IPS DF 4.7 (cell line): ENCODE results near the gene CELF2.

Experiments
- DNase-seq: peaks from one replicate; pipeline ENCODE4 v3.0.0-alpha.2; 2013; ENCODE audit warnings: low spot score; ENCODE audit errors: extremely low read depth

CELF2 gene

DNA sequence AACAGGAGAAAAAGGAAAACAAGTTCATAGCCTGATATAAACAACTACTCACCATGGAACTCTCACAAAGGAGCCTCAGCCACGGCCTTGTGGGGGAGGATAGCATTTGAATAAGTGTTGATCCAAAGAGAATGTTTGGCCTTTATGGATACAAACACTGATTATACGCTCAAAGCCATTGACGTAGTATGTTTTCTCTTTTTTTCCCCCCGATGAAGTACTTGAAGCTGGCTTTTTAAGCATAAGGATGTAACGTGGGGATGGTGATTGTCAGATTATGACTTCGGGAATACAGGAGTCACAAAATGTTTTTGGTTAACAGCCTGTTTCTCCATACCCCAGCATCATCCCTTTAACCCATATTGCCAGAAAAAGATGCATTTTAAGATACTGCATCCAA lies 39.8 kb downstream of the CELF2 start:
- no peak for DNase-seq

DNA sequence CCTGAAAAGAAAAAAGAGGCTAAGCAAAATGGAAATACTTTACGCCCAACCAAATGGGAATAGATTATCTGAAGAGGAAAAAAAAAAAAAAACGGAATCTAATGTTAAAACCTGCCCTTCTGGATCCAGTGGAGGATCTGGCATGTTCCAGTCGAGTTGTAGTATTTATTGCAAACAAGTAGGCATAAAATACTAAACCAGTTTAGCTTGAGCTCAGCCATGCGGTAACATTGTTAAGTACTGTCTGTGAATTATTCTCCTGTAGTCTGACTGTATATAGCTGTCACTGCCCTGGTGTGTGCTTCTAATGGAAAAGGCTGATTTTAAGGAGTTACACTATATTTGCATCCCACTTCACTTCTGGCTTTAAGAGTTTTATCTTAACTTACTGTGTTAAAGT lies 40.3 kb downstream of the CELF2 start:
- DNase-seq: no peak

DNA sequence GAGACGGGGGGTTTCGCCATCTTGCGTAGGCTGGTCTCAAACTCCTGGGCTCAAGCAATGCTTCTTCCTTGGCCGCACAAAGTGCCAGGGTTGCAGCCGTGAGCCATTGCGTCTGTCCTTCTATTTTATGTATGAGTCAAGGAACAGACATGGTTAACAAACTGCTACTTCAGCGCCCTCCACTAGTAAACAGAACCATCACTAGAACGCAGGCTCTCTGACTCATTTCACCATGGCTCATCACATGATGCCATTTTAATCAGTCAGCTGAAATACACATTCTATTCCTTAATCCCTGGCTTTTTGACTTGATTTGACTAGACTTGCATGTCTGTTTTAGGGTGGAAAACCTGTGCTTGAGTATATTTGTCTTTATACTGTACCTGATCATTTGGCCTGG lies 41.3 kb downstream of the CELF2 start:
- DNase-seq: no peak

DNA sequence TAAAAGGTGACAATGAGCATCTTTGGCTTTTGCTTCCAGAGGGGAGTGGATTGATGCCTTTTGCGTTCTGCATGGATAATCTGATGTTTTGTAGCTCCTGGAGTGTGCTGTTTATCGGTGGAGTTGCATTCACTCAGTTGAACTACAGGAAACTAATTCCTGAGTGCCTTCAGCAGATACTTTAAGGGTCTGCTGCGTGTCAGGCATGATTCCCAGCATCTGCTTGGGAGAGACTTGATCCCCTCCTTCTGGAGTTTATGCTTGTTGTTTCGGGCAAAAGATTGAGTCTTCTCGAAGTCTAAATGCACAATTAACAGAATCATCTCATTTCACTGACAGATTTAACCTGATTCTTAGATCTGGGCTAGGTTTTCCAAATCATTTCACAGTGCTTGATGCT lies 46.2 kb downstream of the CELF2 start:
- DNase-seq: no peak

DNA sequence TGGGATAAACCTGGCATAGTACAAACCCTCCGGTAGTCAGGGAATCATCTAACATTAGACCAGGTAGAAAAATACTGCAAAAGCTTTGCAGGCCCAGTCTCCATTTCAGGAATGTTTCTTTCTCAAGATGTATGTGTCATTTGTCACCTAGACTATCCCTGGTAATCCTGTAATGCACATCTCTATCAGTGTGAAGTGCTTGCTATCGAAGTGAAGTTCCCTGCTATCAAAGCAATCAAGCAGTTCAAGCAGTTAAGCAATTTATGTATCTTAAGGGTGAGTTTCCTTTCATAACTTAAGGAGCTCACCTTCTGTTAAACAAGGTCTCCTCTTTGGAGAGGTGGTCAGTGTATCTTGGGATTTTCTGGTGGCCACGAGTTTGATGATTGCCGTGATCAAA lies 47.2 kb downstream of the CELF2 start:
- DNase-seq: no peak

DNA sequence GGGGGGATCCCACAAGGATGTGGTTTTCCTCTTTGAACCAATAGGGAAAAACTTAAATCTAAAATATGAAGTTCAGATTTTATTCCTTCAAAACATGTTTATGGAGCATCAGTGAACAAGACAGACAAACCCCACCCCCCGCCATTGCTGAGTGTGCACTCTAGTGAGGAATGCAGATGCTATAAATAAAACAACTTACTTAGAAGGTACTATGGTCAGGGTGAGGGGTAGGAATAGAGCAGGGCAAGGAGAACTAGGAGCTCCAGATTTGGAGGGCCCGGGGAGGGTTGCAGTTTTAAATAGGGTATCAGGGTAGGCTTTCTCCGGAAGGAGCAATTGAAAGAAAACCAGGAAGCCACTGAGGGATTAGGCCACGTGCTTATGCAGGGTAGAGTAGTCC lies 47.9 kb downstream of the CELF2 start:
- no peak for DNase-seq

DNA sequence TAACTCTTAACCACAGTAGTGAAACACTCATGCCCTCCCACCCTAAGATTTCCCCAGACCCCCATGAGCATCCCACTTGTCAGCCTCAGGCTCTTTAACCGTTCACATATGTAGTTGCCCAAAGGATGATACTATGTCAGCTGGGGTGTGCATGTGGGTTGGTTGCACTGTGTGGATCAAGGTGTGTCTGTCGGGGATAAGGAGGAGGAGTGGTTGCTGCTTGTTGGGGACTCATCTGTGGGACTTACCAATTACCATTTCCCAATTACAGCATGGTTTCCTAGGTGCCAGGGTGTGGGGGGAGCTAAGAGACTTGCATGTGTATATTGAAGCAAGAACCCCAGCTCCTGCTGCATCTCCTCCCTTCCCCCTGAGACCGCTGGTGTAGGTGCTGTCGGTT lies 48.8 kb downstream of the CELF2 start:
- no peak for DNase-seq

DNA sequence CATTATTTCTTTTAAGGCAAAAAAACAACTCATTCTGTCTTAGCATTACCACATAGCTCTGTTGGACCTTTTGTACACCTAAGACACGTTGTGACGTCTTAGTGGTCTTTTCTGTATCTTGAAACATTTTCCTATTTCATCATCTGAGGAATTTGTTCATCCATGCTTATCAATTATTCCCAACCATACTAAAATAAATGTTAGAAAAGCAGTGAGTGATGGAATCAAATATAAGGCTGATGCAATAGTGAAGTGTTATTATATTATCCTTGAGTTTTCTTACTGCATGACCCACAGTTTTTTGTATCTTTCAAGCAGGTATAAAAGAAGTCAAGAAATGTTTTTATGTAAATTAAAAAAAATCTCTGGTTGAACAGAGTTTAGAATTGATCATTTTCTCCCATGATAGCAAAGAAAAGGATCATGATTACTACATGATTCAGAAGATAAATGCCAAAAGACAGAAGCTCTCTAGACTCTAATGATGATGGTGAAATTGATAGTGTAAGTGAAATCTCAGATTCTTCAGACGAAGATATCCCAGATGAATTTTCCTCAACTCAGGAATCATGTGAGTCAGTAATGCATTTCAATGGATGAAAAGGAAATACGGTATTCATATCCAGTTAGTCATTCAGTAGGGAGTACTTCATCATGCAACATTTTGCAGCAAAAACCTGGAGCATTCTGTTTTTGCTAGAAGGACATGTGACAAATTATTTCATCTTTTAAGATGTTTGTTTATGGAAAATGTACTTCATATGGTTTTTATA lies 51.4 kb downstream of the CELF2 start:
- DNase-seq: no peak

DNA sequence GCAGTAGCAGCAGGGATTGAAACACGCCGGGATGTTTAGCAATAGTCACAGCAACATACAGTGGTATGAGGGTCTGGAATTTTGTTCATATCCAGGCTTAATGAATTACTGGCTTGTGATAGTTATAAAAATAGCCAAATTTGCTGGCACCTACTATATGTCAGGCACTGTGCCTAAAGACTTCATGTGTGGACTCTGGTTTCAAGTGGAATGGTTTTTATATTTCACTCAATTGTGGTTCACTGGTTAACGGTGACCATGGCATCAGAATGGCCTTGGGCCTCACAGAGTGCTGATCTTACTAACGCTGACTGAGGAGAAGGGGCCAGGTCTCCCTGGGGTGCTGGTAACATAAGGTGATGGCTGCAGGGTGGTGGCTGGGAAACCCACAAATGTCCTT lies 55.7 kb downstream of the CELF2 start:
- DNase-seq: no peak

DNA sequence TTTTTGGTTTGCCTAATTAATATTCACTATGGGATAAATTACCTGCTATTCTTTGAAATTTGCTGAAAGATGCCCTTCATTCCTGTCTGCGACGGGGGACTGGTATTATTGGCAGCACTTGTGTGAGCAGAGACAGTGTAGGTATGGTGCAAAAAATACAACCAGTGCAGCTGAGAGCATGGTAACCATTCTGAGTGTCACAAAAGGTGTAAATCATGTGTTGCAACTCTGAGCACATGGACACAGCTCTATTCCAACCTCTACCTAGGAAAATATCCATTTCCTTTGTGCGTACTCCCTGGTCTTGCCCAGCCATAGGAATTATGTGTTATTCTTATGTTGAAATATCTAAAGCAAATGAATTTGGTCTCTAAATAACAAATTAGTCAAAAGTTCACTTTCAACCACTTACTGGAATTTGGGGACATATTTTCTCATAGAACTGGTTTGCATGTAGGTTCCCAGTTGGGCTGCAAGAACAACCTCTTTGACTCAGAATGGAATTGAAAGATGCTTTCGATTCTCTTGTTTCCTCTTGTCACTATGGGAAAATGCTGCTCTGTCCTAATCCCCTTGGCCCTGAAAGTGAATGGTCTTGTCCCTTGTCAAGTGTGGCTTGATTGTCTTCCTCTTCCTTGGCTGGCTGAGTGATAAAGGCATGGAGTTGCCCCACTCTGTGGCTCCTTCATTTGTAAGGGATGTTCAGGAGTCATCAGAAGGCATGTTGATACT lies 57.0 kb downstream of the CELF2 start:
- DNase-seq: no peak

DNA sequence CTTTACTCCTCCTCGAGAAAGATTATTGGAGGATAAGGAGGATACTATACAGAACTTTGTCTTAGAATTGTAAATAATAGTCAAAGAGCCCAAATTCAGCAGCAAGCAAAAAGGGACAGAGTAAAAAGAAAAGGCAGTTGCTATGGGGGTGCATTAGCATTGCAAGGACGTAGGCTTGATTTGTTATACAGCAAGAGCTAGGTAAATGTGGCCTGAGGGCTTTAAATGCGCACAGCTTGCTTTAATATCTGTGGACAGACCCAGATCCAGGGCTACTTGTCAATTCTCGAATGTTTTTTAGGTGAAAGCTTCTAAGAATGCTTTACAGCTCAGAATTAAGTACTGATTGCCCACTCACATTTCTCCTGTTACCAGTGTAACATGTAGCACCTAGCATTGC lies 58.5 kb downstream of the CELF2 start:
- DNase-seq: no peak

DNA sequence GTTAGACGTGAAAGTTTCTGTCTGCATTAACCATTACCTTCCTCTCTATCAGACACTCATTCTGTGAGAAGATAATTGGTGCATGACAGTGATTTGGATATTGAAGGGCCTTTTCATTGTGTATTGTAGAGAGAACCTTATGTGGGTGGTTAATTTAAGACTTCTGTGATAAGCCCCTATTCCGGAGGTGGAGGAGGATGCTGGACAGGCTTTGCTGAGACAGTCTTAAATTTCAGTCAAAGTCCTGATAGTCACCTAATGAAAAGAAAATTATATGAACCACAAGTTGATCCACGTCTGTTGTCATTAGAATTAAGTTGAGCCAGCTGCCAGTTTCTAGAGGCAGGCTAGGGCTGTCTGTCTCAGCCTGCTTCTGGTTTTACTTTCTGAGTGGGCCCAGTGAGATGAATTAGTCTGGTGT lies 62.9 kb downstream of the CELF2 start:
- DNase-seq: no peak

DNA sequence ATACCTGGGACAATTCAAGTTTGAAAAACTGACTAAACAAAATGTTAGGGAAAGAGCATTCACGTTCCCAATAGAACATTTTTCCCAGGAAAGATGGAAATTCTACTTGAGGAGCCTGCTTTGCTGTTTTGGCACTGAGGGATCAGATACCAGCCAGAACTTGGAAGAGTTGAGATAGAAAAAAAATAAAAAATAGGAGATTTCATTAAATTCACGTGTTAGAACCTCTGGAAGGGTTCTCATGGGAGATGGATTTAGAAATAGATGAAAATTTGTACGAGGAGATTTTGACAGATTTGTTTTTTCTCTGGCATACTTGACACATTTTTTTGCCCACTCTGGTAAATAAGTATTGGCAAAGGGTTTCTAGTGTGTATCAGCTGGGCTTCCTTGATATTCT lies 63.7 kb downstream of the CELF2 start:
- no peak for DNase-seq

DNA sequence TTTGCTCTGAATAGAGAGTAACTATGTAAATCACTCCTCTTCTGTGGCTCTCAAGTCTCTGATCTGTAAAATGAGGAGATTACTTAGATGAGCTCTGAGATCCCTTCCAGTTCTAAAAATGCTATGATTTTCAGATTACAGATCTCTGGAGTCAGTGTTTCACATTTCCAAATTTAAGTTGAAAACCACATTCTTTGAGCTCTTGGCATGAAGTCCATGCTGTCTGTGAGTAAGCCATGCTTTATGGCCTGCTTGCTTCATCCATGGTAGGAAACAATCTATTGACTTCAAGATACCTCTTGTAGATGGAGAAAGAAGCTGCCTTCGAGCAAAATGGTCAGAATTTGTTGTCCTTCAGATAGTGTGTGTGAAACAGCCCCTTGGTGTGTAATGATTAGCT lies 64.9 kb downstream of the CELF2 start:
- DNase-seq: no peak

DNA sequence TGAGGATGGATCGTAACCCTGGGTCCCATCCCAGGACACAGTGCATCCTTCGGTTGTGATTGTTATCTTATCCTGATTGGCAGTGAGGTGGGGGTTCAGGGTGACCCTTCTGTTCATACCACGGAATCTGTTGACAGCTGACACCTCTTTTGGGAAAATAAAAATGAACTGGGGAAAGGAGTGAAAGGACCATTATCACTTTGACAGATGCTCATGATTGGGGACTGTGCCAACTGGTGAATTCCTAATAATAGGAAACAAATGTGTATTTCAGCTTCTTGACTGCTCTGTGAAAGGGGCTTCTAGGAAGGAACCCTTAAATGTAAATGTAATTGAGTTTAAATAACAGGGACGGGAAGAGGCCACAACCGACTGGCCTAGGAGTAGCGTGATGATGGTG lies 65.4 kb downstream of the CELF2 start:
- no peak for DNase-seq

DNA sequence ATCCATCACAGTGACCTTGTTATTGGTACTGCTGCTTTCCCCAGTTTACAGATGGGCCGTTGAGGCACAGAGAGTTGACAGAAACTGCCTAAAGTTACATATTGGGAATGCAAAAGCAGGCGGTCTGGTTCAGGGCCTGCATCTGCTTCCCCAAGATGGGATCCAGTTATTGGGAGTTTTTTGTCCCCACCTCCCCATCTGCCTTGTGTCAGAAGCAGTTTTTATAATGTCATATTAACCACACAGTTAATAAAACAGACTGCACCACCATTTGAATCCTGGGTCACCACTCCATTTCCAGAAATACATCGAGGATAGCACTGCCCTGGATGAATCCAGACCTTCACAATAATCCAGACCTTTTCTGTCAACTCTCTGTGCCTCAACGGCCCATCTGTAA lies 67.9 kb downstream of the CELF2 start:
- no peak for DNase-seq

DNA sequence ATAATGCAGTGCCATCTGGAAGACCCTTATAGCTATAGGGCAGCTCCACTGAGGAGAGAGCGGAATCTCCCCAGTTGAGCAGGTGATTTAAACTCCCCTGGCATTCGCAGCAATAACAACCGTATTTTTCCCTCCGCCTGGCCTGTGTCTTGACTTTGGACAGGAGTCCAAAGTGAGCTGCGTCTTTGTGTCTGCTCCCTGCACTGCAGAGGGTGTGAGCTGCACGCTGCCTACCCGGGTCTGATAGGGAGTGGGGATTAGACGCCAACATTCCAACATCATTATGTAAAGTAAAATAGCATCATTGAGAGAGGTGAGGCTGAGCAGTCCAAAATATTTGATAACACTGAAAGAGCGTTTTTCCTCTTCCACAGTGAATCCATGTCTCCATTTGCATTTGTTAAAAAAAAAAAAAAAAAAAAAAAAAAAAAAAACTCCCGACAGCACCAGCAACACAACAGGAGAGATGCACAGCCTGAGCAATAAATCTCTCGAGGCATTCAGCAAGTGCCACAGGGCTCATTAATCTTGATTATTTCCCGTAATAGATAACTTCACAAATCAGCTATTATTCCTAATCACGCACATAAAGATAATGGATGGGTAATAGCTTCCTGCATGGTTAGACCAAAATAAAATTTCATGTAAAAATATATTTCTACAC lies 68.6 kb downstream of the CELF2 start:
- no peak for DNase-seq

DNA sequence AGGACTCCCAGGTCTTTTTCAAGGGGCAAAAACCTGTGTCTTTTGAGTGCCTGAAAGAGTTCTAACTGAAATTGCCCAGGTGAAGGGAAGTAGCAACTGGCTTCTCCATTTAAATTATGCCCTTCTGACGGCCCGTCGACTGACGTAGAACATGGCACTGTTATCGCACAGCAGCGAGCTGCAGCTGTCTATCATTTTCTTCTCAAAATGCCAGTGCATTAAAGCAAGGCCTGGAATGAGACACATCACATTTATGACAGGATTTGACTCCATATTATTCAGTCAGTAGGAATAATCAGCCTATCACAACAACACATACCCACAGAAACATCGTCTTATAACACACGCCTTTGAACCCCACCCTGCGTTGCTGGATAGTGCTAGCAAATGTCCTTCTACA lies 69.7 kb downstream of the CELF2 start:
- no peak for DNase-seq

DNA sequence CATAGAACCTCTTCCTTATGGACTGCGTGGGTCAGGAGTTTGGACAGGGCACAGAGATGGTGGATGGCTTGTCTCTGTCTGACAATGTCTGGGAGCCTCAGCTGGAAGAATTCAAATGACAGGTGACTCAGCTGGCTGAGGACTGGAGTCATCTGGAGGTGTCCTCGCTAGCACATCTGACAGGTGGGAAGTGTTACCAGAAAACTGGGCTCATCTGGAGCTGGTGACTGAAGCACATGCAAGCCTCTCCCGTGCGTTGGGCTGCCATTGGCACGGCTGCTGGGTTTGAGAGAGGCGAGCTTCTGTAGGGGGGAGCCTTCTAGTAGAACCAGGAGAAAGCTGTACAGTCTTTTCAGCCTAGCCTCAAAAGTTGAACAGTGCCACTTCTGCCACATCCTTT lies 71.0 kb downstream of the CELF2 start:
- no peak for DNase-seq

DNA sequence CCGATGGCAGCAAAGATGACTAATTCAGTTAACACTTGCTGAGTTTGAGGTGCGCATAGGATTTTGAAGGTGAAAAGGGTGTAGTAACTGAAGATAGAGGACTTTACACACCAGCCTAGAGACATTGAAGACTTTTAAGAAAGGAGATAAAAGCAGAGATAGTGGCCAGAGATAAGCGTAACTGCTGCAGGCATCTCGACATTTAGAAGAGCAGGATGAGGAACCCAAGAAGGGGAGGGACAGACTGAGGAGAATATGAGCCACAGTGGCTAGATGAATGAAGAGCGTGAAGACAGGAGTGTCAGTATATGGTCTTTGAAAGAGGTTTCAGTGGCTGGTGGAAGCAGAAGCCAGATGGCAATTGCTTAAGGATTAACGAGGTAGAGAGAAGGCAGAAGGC lies 71.6 kb downstream of the CELF2 start:
- DNase-seq: no peak

DNA sequence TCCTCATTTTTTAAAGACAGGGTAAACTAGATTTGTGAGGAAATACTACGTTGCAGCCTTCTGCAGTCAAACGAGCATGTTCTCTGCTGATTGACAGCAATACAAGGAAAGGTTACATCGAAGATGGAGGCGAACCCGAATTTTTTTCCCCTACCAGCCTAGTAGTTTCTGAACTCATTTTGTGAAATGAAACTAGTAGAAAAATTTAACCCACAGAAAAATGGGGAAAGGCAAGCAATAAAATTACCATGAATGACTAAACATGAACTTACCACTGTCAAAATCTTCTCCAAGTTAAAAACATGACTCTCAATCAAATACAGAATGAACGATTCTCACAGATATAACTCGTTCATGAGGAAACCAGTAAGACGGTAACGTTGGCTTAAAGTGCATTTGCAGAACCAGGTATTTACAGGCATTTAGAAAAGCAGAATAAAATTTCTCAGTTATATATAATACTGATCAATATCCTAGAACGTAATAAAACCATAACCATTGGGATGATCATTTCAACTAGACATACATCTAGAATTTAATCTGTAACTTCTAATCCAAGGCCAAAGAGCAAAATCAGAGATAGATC lies 73.9 kb downstream of the CELF2 start:
- DNase-seq: no peak
